K562 (cell line): ENCODE measurements around the gene DDX54. TPM values are rescaled to one million over a fixed set of nuclear protein-coding genes. Genes with fewer than 3 reads are reported as not detected.
A peak's percentile ranks its signal among the peaks of the same experiment; 100 is the strongest.

ENCODE experiments used
- E2F1 ChIP-seq: sonication (generic); formaldehyde crosslinking; IDR thresholded peaks from 2 replicates; pipeline ENCODE4 v1.8.1; 2023; ENCODE audit warnings: mild to moderate bottlenecking, missing genetic modification reagents, moderate library complexity
- ETV6 ChIP-seq, 3 experiments: fragments of 150-350 bp in 1 of 3; sonication (generic) in 1 of 3; formaldehyde crosslinking in 1 of 3; IDR thresholded peaks; 2 replicates each; pipeline versions ENCODE4 v1.6.1 to v1.8.0; 2014 to 2022; ENCODE audit warnings: borderline replicate concordance in 2 of 3, low read depth in 2 of 3, antibody characterized with exemption in 1 of 3, low read length in 1 of 3, mild to moderate bottlenecking in 1 of 3, missing genetic modification reagents in 1 of 3
- HMGXB4 ChIP-seq: sonication (generic); formaldehyde crosslinking; IDR thresholded peaks from 2 replicates; pipeline ENCODE4 v1.8.1; 2023; ENCODE audit warnings: mild to moderate bottlenecking, missing genetic modification reagents
- NR1H2 ChIP-seq: sonication (generic); formaldehyde crosslinking; IDR thresholded peaks from 2 replicates; pipeline ENCODE4 v1.4.0; 2020; ENCODE audit warnings: mild to moderate bottlenecking, missing genetic modification reagents
- POLR2G ChIP-seq: fragments of 200-400 bp; formaldehyde crosslinking; IDR thresholded peaks from 2 replicates; pipeline ENCODE4 v1.6.1; 2017; ENCODE audit warnings: low read depth, mild to moderate bottlenecking, antibody characterized with exemption, low read length, moderate library complexity
- PRPF4 ChIP-seq: fragments of 200-400 bp; formaldehyde crosslinking; IDR thresholded peaks from one replicate; pipeline ENCODE4 v1.6.1; 2017; ENCODE audit warnings: low read length, low read depth, mild to moderate bottlenecking; ENCODE audit not compliant: insufficient read depth, poor library complexity, severe bottlenecking
- SOX6 ChIP-seq: fragments of 450-650 bp; IDR thresholded peaks from 2 replicates; pipeline ENCODE4 v1.6.1; 2014; ENCODE audit warnings: mild to moderate bottlenecking
- TEAD4 ChIP-seq, 2 experiments: sonication (generic) in 1 of 2; formaldehyde crosslinking in 1 of 2; IDR thresholded peaks; 2 replicates each; pipeline versions ENCODE4 v1.6.1 to v1.8.0; 2012 to 2022; ENCODE audit warnings: borderline replicate concordance in 1 of 2, inconsistent platforms in 1 of 2, low read length in 1 of 2, mild to moderate bottlenecking in 1 of 2, missing genetic modification reagents in 1 of 2
- TFAP4 ChIP-seq: sonication (generic); formaldehyde crosslinking; IDR thresholded peaks from 2 replicates; pipeline ENCODE4 v1.8.0; 2022; ENCODE audit warnings: missing genetic modification reagents, mild to moderate bottlenecking, moderate library complexity, borderline replicate concordance
- VEZF1 ChIP-seq: fragments of 200-800 bp; sonication (Bioruptor generic); IDR thresholded peaks from 2 replicates; pipeline ENCODE4 v1.6.1; 2017; ENCODE audit warnings: missing genetic modification characterization, missing compliant biosample characterization
- ZBTB33 ChIP-seq: sonication (generic); formaldehyde crosslinking; IDR thresholded peaks from 2 replicates; pipeline ENCODE4 v1.8.1; 2023; ENCODE audit warnings: mild to moderate bottlenecking, missing genetic modification reagents
- ZBTB5 ChIP-seq: fragments of 450-650 bp; IDR thresholded peaks from 2 replicates; pipeline ENCODE4 v1.6.1; 2017; ENCODE audit warnings: antibody characterized with exemption
- polyA plus RNA-seq, 8 experiments: library from polyadenylated mRNA; depleted of rRNA in 4 of 8; stranded (reverse) in 5 of 8; unstranded in 3 of 8; fragments of >200 nt; fragmentation: Nextera tagmentation in 2 of 8; fragmentation: Illumina TruSeq in 1 of 8; extraction: Ambion mirVana in 2 of 8; extraction: Trizol in 1 of 8; gene quantifications; 2 replicates each; pipeline versions ENCODE4 v1.2.1 to v1.2.3, GENCODE V29; 2011 to 2014; ENCODE audit warnings: inconsistent platforms in 1 of 8, missing spikeins in 1 of 8
- total RNA-seq, 7 experiments: library from RNA; depleted of rRNA in 6 of 7; stranded (reverse); fragments of >200 nt in 6 of 7; fragmentation: Illumina TruSeq in 2 of 7; extraction: Trizol in 2 of 7; gene quantifications; 2 replicates each; pipeline versions ENCODE4 v1.2.1 to v1.2.3, GENCODE V29; 2011 to 2021; ENCODE audit warnings: low replicate concordance in 1 of 7

The DDX54 gene
- total and polyA plus RNA-seq, 9 of the 15 experiments (the other 6 are each of a cell fraction or from before 2014, with no cell fraction given) = 1.4 to 135 (median 51.4) TPM

- peak; percentile 64 for TF ChIP-seq VEZF1
- no peak for TF ChIP-seq SOX6
- no peak for TF ChIP-seq ZBTB5
- peak; percentile 53 for TF ChIP-seq PRPF4
- TF ChIP-seq TEAD4 (IDR thresholded peaks at IDR 0.05; ENCODE audit: low read length) = no peak
- peak; percentile 74; the same call in 1 of the 2 replicates for TF ChIP-seq TEAD4 (CRISPR knock-in tag; IDR thresholded peaks at IDR 0.05; ENCODE audit: borderline replicate concordance)
- peak; percentile 72; the same call in 1 of the 2 replicates for TF ChIP-seq ZBTB33 (CRISPR knock-in tag)
- TF ChIP-seq POLR2G = peak; percentile 98
- peak; percentile 79 for TF ChIP-seq TFAP4 (CRISPR knock-in tag)
- no peak for TF ChIP-seq ETV6 (IDR thresholded peaks at IDR 0.05; ENCODE audit: borderline replicate concordance in 1 of 2, low read depth in 2 of 2, low read length in 1 of 2)
- 0 out of 2 replicates have a peak, but pooled peaks have one; percentile 68 for TF ChIP-seq ETV6 (CRISPR knock-in tag; IDR thresholded peaks at IDR 0.05; ENCODE audit: borderline replicate concordance)
- peak; percentile 68; the same call in 1 of the 2 replicates for TF ChIP-seq NR1H2 (CRISPR knock-in tag)
- peak; percentile 88; the same call in 1 of the 2 replicates for TF ChIP-seq E2F1
- peak; percentile 79; the same call in 1 of the 2 replicates for TF ChIP-seq HMGXB4 (CRISPR knock-in tag)
Measured at GRCh38 chr12:113185180-113186032, at the start of gene DDX54, which contains the start of gene RITA1 (continued).
